Stimulated activated CD8-positive, alpha-beta memory T cell treated with anti-CD3 and anti-CD28 coated beads, Interleukin-12 subunit alpha, Interleukin-12 subunit beta, amount 100 ng/mL, for 4 hours (primary cell): ENCODE results near the gene WDR33.

Source experiments
- DNase-seq: peaks from one replicate; pipeline ENCODE4 v3.0.0-alpha.2; 2020; ENCODE audit warnings: low read depth

Gene WDR33

GRCh38 chr2:127694986-127695385, 116.0 kb downstream of the WDR33 start:
- no peak for DNase-seq

- no peak for DNase-seq
Measured at GRCh38 chr2:127690696-127691095, 120.3 kb downstream of the WDR33 start.

GRCh38 chr2:127688405-127688804, 122.6 kb downstream of the WDR33 start:
- DNase-seq, result no peak

DNA sequence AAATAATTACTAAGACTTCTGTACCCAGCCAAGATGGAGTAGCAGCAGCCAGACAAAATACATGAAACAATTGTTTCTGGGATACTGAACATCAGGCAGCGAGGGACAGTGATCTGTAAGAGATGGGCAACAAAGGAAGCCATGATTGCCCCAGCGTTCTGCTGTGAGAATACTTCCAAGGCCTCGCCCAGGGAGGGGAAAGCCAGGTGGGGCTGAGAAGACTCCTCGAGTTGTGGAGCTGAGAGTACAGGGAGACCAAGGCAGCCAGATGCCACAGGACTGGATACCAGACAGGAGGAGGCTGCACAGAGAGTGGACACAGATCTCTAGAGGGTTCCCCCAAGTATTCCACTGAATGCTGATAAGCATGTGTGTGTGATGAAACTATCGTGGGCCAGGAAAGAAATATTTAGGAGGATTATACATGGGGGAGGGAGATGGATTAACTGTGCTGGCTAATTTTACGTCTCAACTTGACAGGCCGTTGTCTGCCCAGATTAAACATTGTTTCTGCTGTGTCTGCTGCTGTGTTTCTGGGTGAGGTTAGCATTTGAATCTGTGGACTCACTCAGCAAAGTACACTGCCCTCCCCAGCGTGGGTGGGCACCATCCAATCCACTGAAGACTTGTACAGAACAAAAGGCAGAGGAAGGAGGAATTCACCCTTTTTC, 125.4 kb downstream of the WDR33 start:
- no peak for DNase-seq

DNA sequence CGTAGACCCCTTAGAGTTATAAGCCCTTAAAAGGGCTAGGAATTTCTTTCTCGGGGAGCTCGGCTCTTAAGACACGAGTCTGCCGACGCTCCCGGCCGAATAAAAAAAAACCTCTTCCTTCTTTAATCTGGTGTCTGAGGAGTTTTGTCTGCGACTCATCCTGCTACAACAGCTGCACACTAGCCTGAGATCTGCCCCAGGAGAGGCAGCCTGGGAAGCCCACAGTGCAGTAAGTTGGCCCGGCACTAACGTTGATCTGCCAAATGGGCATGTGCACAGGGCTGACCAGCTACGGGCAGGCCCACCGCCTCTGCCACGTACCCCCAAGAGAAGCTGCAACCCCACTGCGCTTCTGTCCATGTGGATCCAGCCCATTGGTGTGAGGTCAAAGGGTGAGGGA, 127.2 kb downstream of the WDR33 start:
- DNase-seq, result no peak

DNA sequence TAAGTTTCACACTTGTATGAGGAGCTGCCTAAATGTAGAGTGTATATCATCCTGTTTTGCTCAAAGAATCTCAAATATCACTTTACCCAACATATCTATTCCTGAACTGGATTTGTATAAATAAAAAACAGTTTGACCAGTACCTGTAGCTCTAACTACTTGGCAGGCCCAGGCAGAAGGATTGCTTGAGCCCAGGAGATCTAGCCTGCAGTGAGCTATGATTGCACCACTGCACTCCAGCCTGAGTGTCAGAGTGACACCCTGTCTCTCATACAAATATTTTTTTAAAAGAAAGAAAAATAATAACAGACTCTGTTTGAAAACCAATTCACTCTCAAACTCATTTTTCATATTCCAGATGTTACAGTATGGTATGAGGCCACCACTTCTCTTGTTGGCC, 127.9 kb downstream of the WDR33 start:
- no peak for DNase-seq

DNA sequence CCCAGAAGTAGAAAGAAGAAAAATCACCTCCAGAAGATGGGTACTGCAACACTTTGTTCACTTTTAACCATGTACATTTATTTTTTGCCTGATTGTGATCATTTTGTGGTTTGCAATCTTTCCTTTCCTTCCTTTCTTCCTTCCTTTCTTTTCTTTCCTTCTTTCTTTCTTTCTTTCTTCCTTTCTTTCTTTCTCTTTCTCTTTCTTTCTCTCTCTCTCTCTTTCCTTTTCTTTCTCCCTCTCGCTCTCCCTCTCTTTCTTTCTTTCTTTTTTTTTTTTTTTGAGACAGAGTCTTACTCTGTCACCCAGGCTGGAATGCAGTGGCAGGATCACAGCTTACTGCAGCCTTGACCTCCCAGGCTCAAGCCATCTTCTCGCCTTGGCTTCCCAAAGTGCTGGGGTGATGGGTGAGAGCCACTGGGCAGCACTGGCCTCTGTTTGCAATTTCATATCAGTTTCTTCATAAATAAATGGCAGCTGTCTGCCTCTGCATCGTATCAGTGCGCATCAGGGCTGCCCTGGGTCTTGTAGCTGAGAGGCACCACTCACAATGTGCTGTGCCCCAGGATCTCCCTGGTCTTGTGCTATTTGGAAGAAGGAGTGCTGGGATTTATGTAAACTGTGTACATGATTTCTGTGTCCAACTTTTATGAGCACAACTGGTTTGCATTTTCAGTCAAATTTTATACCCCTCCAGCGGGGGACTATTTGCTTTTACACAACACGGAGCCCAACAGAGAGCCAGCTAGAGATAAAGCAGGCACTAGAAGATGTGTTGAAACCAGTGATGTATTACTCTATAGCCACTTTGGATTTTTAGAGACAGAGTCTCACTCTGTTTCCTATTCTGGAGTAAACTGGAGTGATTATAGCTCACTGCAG, 128.8 kb downstream of the WDR33 start:
- no peak for DNase-seq

DNA sequence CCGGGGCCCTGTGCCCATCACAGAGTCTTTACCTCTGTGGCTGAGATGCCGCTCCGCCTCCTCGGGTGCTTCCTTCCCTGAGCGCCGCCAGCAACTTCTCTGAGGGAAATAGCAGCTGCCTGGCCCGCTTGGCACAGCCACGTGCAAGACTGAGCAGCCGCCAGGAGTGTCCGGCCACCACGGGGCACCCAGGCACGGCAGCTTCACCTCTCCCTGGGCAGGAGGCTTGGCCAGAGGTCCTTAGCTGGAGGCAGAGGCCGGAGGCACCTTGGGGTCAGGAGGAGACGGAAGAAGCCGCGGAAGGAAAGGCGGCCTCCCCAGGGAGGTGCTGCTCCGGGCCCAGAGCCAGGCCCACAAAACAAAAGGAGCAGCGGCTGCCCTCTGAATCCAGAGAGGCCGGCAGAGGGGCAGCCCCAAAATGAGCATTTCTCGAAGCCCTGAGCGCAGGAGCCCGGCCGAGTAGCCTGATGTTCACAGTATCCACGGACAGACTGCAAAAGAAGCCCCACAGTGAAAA, 129.6 kb downstream of the WDR33 start:
- no peak for DNase-seq

DNA sequence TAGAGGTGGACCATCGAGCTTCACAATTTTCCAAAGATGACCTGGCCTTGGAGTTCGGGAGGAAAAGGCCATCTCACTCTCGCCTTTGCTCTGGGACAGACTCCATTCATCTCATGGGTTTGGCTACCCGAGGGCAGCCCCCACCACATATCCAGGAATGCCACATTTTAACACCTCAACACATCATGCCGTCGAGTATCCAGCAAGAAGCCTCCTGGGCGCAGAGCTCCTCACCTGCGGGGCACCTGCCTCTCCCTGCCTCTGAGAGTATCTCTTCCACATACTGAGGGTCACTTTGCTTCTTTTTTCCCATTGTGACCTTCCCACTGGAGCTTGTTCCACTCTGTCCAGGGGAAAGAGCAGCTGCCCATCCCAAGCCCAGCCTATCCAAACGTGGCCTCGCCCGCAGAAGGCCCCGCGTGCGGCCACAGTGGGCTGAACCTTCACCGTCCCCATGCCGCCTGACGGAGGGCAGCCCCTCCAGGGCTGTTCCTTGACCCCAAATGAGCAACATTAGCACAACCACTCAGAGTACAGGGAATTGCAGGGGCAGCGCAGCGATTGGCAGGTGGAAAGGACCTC, 130.2 kb downstream of the WDR33 start:
- no peak for DNase-seq

DNA sequence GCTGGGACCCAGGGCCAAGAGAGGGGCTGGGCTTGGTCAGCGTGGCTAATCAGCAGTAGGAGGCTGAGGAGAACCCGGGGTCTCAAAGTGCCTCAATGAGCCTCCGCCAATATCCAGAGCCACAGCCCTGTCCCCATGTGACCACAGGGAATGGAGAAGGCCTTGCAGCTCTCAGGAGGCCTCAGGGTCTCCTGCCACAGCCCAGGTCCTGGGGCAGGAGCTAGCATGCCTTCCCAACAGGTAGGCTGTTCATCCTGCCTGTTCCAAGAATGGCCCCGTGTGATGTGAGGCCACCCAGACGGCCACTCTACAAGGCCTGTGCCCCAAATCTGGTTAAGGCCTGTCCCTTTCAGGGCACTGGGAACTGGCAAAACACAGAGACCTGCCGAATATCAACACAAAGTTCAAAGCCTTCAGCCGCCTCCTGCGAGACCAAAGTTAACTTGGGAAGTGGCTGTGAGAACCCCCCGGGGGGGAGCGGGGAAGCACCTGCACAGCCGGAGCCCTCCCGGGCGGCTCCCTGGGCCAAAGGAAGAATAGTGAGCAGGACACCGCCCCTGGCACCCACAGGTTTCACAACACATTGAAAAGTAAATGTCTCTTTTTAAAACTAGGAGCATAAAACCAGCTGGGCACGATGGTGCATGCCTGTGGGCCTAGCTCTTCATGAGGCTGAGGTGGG, 131.2 kb downstream of the WDR33 start:
- DNase-seq, result no peak

GRCh38 chr2:127678991-127679390, 132.0 kb downstream of the WDR33 start:
- DNase-seq, result no peak

- no peak for DNase-seq
Measured at GRCh38 chr2:127678531-127678930, 132.4 kb downstream of the WDR33 start.

- DNase-seq, result no peak
Measured at GRCh38 chr2:127676906-127677305, 134.1 kb downstream of the WDR33 start.

- no peak for DNase-seq
Measured at GRCh38 chr2:127675331-127676261, 135.4 kb downstream of the WDR33 start, which contains the start of gene LIMS2. LIMS2 (minus strand) TSS chr2:127675530; CDS start chr2:127675024, 506 bp downstream.

- no peak for DNase-seq
Measured at GRCh38 chr2:127674241-127675209, 136.4 kb downstream of the WDR33 start.

DNA sequence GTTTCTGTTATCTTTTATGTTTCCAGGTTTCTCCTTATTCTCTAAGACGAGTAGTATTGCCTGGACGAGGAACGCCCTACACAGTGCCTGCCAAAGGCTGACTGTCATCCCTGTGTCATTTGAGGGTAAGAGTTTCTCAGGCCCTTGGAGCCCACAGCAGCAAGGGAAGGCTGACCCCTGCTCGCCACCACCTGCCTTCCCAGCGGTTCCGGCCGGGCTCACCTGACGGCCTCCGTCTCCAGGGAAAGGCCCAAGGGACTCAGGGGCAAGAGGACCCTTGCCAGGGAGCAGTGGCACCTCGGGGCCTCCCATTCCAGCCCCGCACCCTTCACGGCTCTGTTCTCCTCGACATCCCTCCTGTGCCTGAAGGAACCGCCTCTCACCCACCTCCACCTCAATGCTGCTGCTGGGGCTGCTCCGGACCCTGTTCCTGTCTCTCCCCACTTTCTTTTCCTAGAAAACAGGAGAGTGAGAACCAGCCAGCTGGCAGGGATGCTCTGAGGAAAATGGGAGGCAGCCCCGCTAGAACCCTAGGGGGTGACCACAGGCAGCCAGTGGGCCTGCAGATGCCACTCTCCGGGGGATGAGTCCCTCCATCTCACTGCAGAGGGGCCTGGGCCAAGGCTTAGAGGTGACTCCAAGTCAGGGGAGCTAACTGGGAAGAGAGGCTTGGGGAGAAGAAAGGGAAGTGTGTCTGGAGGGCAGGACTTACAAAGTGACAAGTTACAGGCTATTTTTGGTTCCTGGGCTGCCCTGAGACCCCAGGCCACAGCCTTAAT, 137.5 kb downstream of the WDR33 start:
- no peak for DNase-seq

DNA sequence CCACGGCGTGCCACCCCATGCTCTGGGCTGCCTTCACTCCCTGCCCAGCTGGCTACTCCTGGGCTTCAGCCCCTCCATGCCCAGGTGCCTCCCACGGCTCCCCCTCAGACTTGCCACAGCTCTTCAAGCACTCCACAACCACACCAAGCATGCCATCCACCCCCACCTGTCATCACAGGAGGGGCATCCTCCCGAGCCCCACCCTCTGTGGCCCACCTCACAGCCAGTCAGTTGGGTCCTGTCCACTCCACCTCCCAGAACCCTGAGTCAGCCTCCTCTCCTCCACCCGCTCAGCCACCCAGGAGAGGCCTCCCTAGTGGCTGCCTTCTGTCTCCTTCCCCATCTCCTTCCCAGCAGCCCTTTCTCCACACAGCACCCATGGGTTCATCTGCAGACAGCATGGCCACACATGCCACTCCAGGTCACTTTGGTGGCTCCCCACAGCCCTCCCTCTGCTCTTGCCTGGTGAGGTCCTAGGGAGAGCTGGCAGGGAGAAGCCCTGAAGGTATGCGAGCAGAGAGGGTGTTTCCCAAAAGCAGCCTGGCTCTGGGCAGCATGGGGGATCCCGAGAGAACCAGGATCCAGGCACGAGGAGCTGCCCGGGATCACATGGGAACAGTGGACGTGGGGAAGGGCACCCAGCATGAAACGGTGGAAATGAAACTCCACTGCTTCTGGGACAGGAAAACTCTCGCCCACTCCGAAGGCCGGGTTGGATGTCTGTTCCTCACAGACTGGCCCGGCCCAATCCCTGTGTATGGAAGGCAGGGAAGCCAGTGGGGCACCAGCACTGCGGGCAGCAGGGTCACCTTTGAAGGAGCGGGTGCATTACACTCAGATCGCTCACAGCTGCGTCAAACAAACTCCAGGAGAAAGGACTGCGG, 138.4 kb downstream of the WDR33 start:
- no peak for DNase-seq
